ENCODE measurements around the gene AMER3.

AMER3 gene

GRCh38 chr2:130756053-130756873, 923 bp downstream of the AMER3 start:
- no peak for DNase-seq

- DNase-seq: no peak
These were observed 1.7 kb downstream of the AMER3 start for GRCh38 chr2:130756874-130757668.

GRCh38 chr2:130759906-130760753, 4.8 kb downstream of the AMER3 start:
- DNase-seq: no peak

- DNase-seq: no peak
These were observed 5.7 kb downstream of the AMER3 start for GRCh38 chr2:130760754-130761751.

- DNase-seq: no peak
These were observed 6.9 kb downstream of the AMER3 start for GRCh38 chr2:130762031-130762909.

- no peak for DNase-seq
These were observed 7.6 kb downstream of the AMER3 start for GRCh38 chr2:130762910-130763385.

- no peak for DNase-seq
These were observed 8.1 kb downstream of the AMER3 start for GRCh38 chr2:130763405-130763804.

GRCh38 chr2:130764035-130764820, 8.9 kb downstream of the AMER3 start:
- no peak for DNase-seq

GRCh38 chr2:130764821-130765115, 9.4 kb downstream of the AMER3 start:
- no peak for DNase-seq

GRCh38 chr2:130765464-130765863, 10.1 kb downstream of the AMER3 start:
- DNase-seq: no peak

- DNase-seq: no peak
These were observed 10.7 kb downstream of the AMER3 start for GRCh38 chr2:130766037-130766436.

- DNase-seq: no peak
These were observed 11.5 kb downstream of the AMER3 start for GRCh38 chr2:130766711-130767407.

- DNase-seq: no peak
These were observed 12.1 kb downstream of the AMER3 start for GRCh38 chr2:130767408-130767775.

- DNase-seq: no peak
These were observed 13.0 kb downstream of the AMER3 start for GRCh38 chr2:130768191-130768855.

- DNase-seq: no peak
These were observed 14.1 kb downstream of the AMER3 start for GRCh38 chr2:130769343-130769907.

GRCh38 chr2:130776550-130776949, 21.2 kb downstream of the AMER3 start:
- DNase-seq: no peak

GRCh38 chr2:130778781-130779180, 23.4 kb downstream of the AMER3 start:
- DNase-seq: no peak

GRCh38 chr2:130785466-130786055, 30.2 kb downstream of the AMER3 start:
- DNase-seq: no peak

Measured in NCI-H187 treated with DMSO at 0.1 percent for 48 hours (cell line).